ENCODE data around the gene SLCO3A1.

- TF ChIP-seq, protein P1, sequence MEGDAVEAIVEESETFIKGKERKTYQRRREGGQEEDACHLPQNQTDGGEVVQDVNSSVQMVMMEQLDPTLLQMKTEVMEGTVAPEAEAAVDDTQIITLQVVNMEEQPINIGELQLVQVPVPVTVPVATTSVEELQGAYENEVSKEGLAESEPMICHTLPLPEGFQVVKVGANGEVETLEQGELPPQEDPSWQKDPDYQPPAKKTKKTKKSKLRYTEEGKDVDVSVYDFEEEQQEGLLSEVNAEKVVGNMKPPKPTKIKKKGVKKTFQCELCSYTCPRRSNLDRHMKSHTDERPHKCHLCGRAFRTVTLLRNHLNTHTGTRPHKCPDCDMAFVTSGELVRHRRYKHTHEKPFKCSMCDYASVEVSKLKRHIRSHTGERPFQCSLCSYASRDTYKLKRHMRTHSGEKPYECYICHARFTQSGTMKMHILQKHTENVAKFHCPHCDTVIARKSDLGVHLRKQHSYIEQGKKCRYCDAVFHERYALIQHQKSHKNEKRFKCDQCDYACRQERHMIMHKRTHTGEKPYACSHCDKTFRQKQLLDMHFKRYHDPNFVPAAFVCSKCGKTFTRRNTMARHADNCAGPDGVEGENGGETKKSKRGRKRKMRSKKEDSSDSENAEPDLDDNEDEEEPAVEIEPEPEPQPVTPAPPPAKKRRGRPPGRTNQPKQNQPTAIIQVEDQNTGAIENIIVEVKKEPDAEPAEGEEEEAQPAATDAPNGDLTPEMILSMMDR (IDR thresholded peaks at IDR 0.05) = no peak
- no peak for TF ChIP-seq POLR2A (IDR thresholded peaks at IDR 0.05)
Measured at GRCh38 chr15:92166751-92167405, 313.4 kb downstream of the SLCO3A1 start.
